GM12878 (cell line): Measurements from ENCODE around the gene MND1. TPM values are rescaled to one million over a fixed set of nuclear protein-coding genes. Genes with fewer than 3 reads are reported as not detected.

ENCODE experiments used
- ATAC-seq: fragments of 200-7000 bp; cut with Tn5 transposase; 3 replicates; pipeline ENCODE4 v1.9.1; 2020; ENCODE audit warnings: mild to moderate bottlenecking, moderate library complexity
- BruUV-seq: library from RNA; stranded (reverse); fragments of 400-500 nt; replicated peaks from 2 replicates; lab custom pipeline; 2021; lab: Mats Ljungman, UMichigan
- CTCF ChIA-PET: fragments of 300-600 bp; sonication (Branson Sonifier 250); formaldehyde crosslinking; extraction: SDS; loops from one replicate; lab custom pipeline; 2021; ENCODE audit warnings: inconsistent platforms; lab: Yijun Ruan, JAX
- POLR2A ChIA-PET: fragments of 350-600 bp; formaldehyde crosslinking; extraction: SDS; loops from one replicate; lab custom pipeline; 2021; ENCODE audit warnings: inconsistent platforms; lab: Charles Lee
- RAD21 ChIA-PET: fragments of 300-600 bp; sonication (Branson Sonifier 250); formaldehyde crosslinking; loops from one replicate; lab custom pipeline; 2023; ENCODE audit warnings: antibody characterized with exemption; ENCODE audit not compliant: unreplicated experiment; lab: Charles Lee
- SMC1A ChIA-PET: fragments of 300-600 bp; sonication (Branson Sonifier 250); formaldehyde crosslinking; loops from one replicate; lab custom pipeline; 2023; ENCODE audit not compliant: unreplicated experiment, uncharacterized antibody; lab: Charles Lee
- DNase-seq: peaks from one replicate; pipeline ENCODE4 v3.0.0-alpha.2; 2011; ENCODE audit warnings: low read depth, low spot score
- FAIRE-seq: peaks from 3 replicates; lab custom pipeline; 2011; peaks lifted over from hg19 to GRCh38; lab: Jason Lieb, UNC
- H2AFZ ChIP-seq: 2 replicates; pipeline ENCODE4 v1.6.0; 2011; ENCODE audit warnings: low read depth, low read length, control low read depth; ENCODE audit not compliant: control insufficient read depth
- H3K27ac ChIP-seq: 2 replicates; pipeline ENCODE4 v1.5.1; 2011; ENCODE audit warnings: control low read depth; ENCODE audit not compliant: control insufficient read depth, insufficient read depth
- H3K27me3 ChIP-seq, 2 experiments: replicated peaks in 1 of 2; 2 replicates each; pipeline versions ENCODE4 v1.6.0 to v1.6.1; 2011; ENCODE audit warnings: low read length in 1 of 2; ENCODE audit not compliant: control insufficient read depth in 2 of 2, insufficient read depth in 2 of 2
- H3K36me3 ChIP-seq, 2 experiments: 2 replicates each; pipeline ENCODE4 v1.5.1; 2011; ENCODE audit warnings: low read length in 1 of 2; ENCODE audit not compliant: control insufficient read depth in 2 of 2, insufficient read depth in 2 of 2
- H3K4me1 ChIP-seq: 2 replicates; pipeline ENCODE4 v1.6.1; 2011; ENCODE audit warnings: mild to moderate bottlenecking, low read length, moderate library complexity, mixed read lengths; ENCODE audit not compliant: control insufficient read depth, insufficient read depth
- H3K4me2 ChIP-seq: 2 replicates; pipeline ENCODE4 v1.6.0; 2011; ENCODE audit warnings: control low read depth; ENCODE audit not compliant: control insufficient read depth, insufficient read depth
- H3K4me3 ChIP-seq: fragments of 200-600 bp; sonication (generic); 2 replicates; pipeline ENCODE4 v1.5.1; 2016
- H3K79me2 ChIP-seq: 2 replicates; pipeline ENCODE4 v1.6.0; 2011; ENCODE audit warnings: low read length; ENCODE audit not compliant: control insufficient read depth, insufficient read depth
- H3K9ac ChIP-seq: 2 replicates; pipeline ENCODE4 v1.8.0; 2011; ENCODE audit warnings: low read length, control low read depth, mixed read lengths; ENCODE audit not compliant: control insufficient read depth, insufficient read depth
- H3K9me3 ChIP-seq: replicated peaks from 3 replicates; pipeline ENCODE4 v1.5.1; 2011; ENCODE audit warnings: mild to moderate bottlenecking, low read length; ENCODE audit not compliant: control insufficient read depth, insufficient read depth
- H4K20me1 ChIP-seq: 2 replicates; pipeline ENCODE4 v1.6.0; 2011; ENCODE audit not compliant: control insufficient read depth, insufficient read depth
- CHD1 ChIP-seq: IDR thresholded peaks from 2 replicates; pipeline ENCODE4 v1.6.1; 2012; ENCODE audit warnings: low read depth, low read length, improper control_type of control experiment
- IKZF2 ChIP-seq, 2 experiments: fragments of 450-650 bp; IDR thresholded peaks; 2 replicates each; pipeline ENCODE4 v1.6.1; 2017; ENCODE audit warnings: mild to moderate bottlenecking in 2 of 2, moderate library complexity in 2 of 2
- NR2C1 ChIP-seq: fragments of 450-650 bp; IDR thresholded peaks from 2 replicates; pipeline ENCODE4 v1.6.1; 2017; ENCODE audit warnings: antibody characterized with exemption, mild to moderate bottlenecking, moderate library complexity
- PML ChIP-seq: IDR thresholded peaks from 2 replicates; pipeline ENCODE4 v1.6.1; 2012; ENCODE audit warnings: low read length, inconsistent platforms
- RAD21 ChIP-seq: IDR thresholded peaks from 2 replicates; pipeline ENCODE4 v1.6.1; 2011; ENCODE audit warnings: mild to moderate bottlenecking, low read depth, low read length, moderate library complexity; ENCODE audit not compliant: insufficient read depth
- RCOR1 ChIP-seq: conservative IDR thresholded peaks from 2 replicates; pipeline ENCODE4 v1.6.1; 2012; ENCODE audit warnings: low read depth, low read length, improper control_type of control experiment
- RFX5 ChIP-seq: IDR thresholded peaks from 2 replicates; pipeline ENCODE4 v1.6.1; 2011; ENCODE audit warnings: low read depth, low read length, improper control_type of control experiment
- SMC3 ChIP-seq: IDR thresholded peaks from 2 replicates; pipeline ENCODE4 v1.6.1; 2011; ENCODE audit warnings: low read length, improper control_type of control experiment, borderline replicate concordance
- SRF ChIP-seq, 2 experiments: IDR thresholded peaks; 2 replicates each; pipeline ENCODE4 v1.6.1; 2011; ENCODE audit warnings: low read depth in 2 of 2, low read length in 2 of 2, mild to moderate bottlenecking in 1 of 2, moderate library complexity in 1 of 2
- STAT1 ChIP-seq: fragments of 450-650 bp; conservative IDR thresholded peaks from 2 replicates; pipeline ENCODE4 v1.6.1; 2014; ENCODE audit warnings: antibody characterized with exemption, mild to moderate bottlenecking
- TCF12 ChIP-seq: IDR thresholded peaks from 2 replicates; pipeline ENCODE4 v1.6.1; 2011; ENCODE audit warnings: low read depth, mild to moderate bottlenecking, low read length
- WGBS: methylation state at CpG from one replicate; pipeline ENCODE4 v1.1.6; 2016; ENCODE audit warnings: low lambda C conversion rate; ENCODE audit not compliant: insufficient replicate concordance, insufficient coverage; ENCODE audit errors: missing lambda C conversion rate; 5-methylcytosine and 5-hydroxymethylcytosine counted together
- in situ Hi-C: fragments of 300-500 bp; cut with MboI; formaldehyde crosslinking; loops from 9 replicates; pipeline ENCODE4 v1.14.3; 2018; ENCODE audit warnings: mixed read lengths
- intact Hi-C: fragments of 100-400 bp; cut with micrococcal nuclease; formaldehyde crosslinking; loops from one replicate; pipeline ENCODE4 v1.14.2; 2022; ENCODE audit not compliant: unreplicated experiment
- polyA plus RNA-seq, 11 experiments: library from polyadenylated mRNA; depleted of rRNA in 4 of 11; unstranded in 6 of 11; stranded (reverse) in 5 of 11; fragments of >200 nt; fragmentation: Nextera tagmentation in 4 of 11; fragmentation: Illumina TruSeq in 1 of 11; extraction: Ambion mirVana in 4 of 11; extraction: Trizol in 1 of 11; gene quantifications; 1 replicate in 1 of 11; 2 replicates in 10 of 11; pipeline versions ENCODE4 v1.2.1 to v1.2.3, GENCODE V29; 2011 to 2016; ENCODE audit warnings: inconsistent platforms in 2 of 11, missing spikeins in 2 of 11, low read depth in 1 of 11
- total RNA-seq, 4 experiments: library from RNA; depleted of rRNA in 3 of 4; stranded (reverse); fragments of >200 nt in 3 of 4; fragmentation: Illumina TruSeq in 1 of 4; extraction: Trizol in 1 of 4; gene quantifications; 2 replicates each; pipeline versions ENCODE4 v1.2.1 to v1.2.3, GENCODE V29; 2013 to 2021
- TF ChIP-seq, protein P1 (sequence below): fragments of 450-650 bp; formaldehyde crosslinking; IDR thresholded peaks from 2 replicates; pipeline ENCODE4 v1.5.0; 2022; ENCODE audit warnings: mild to moderate bottlenecking, missing genetic modification characterization
- TF ChIP-seq, protein P2 (sequence below): fragments of 150-350 bp; IDR thresholded peaks from 2 replicates; pipeline ENCODE4 v1.6.1; 2016; ENCODE audit warnings: low read depth, low read length
- TF ChIP-seq, protein P3 (sequence below): fragments of 450-650 bp; formaldehyde crosslinking; IDR thresholded peaks from 2 replicates; pipeline ENCODE4 v1.4.0; 2022; ENCODE audit warnings: mild to moderate bottlenecking, moderate library complexity

Gene MND1
- total and polyA plus RNA-seq, 10 of the 15 experiments (the other 5 are each of a cell fraction or from before 2014, with no cell fraction given) = 17.7 to 58.1 (median 47.3) TPM

DNA sequence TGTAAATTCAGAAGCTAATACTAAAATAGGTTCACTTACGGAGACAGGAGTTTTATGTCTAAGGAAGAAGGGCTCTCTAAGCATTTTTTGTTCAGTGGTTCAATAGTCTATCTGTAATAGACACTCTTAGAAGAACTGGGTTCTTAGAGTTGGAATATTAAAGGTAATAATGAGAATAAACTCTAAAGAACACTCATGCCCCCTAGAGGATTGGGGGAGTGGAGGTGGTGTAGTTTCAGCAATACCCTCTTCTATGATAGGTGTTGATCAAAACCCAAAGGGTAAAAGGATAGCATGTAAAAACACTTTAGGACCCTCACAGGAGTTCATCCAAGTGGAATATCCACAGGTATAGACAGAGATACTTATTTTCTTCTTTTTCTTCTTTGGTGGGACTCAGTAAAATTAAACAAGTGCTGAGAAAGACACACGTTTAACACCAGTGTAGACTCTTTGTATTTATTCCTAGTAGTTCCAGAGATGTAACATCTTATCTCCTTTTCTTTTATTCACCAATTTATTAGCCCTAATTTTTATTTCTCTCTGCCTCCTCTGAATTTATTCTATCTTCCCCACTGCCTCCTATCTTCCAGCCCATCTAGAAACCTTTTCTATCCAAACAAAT lies 25.7 kb upstream of the MND1 start:
- POLR2A ChIA-PET = no interaction called here
- CTCF ChIA-PET = interaction anchor here (0.7 to 3.0 kb wide), 8 partner anchors 10 to 331 kb away, joined by 3 to 12 read pairs (median 4); no protein-coding TSS in a partner anchor
- no TSS peak for BruUV-seq
- TF ChIP-seq SRF (IDR thresholded peaks at IDR 0.05; ENCODE audit: low read depth in 2 of 2, low read length in 2 of 2) (no peak), RCOR1 (no peak), PML (no peak), IKZF2 (IDR thresholded peaks at IDR 0.05) (no peak), NR2C1 (no peak), SMC3 (peak; percentile 83; the same call in 1 of the 2 replicates), CHD1 (no peak), TCF12 (no peak), STAT1 (no peak), RFX5 (no peak), RAD21 (peak; percentile 78)
- TF ChIP-seq, protein P1, sequence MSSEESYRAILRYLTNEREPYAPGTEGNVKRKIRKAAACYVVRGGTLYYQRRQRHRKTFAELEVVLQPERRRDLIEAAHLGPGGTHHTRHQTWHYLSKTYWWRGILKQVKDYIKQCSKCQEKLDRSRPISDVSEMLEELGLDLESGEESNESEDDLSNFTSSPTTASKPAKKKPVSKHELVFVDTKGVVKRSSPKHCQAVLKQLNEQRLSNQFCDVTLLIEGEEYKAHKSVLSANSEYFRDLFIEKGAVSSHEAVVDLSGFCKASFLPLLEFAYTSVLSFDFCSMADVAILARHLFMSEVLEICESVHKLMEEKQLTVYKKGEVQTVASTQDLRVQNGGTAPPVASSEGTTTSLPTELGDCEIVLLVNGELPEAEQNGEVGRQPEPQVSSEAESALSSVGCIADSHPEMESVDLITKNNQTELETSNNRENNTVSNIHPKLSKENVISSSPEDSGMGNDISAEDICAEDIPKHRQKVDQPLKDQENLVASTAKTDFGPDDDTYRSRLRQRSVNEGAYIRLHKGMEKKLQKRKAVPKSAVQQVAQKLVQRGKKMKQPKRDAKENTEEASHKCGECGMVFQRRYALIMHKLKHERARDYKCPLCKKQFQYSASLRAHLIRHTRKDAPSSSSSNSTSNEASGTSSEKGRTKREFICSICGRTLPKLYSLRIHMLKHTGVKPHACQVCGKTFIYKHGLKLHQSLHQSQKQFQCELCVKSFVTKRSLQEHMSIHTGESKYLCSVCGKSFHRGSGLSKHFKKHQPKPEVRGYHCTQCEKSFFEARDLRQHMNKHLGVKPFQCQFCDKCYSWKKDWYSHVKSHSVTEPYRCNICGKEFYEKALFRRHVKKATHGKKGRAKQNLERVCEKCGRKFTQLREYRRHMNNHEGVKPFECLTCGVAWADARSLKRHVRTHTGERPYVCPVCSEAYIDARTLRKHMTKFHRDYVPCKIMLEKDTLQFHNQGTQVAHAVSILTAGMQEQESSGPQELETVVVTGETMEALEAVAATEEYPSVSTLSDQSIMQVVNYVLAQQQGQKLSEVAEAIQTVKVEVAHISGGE (CRISPR knock-in tag) = no peak
- TF ChIP-seq, protein P2, sequence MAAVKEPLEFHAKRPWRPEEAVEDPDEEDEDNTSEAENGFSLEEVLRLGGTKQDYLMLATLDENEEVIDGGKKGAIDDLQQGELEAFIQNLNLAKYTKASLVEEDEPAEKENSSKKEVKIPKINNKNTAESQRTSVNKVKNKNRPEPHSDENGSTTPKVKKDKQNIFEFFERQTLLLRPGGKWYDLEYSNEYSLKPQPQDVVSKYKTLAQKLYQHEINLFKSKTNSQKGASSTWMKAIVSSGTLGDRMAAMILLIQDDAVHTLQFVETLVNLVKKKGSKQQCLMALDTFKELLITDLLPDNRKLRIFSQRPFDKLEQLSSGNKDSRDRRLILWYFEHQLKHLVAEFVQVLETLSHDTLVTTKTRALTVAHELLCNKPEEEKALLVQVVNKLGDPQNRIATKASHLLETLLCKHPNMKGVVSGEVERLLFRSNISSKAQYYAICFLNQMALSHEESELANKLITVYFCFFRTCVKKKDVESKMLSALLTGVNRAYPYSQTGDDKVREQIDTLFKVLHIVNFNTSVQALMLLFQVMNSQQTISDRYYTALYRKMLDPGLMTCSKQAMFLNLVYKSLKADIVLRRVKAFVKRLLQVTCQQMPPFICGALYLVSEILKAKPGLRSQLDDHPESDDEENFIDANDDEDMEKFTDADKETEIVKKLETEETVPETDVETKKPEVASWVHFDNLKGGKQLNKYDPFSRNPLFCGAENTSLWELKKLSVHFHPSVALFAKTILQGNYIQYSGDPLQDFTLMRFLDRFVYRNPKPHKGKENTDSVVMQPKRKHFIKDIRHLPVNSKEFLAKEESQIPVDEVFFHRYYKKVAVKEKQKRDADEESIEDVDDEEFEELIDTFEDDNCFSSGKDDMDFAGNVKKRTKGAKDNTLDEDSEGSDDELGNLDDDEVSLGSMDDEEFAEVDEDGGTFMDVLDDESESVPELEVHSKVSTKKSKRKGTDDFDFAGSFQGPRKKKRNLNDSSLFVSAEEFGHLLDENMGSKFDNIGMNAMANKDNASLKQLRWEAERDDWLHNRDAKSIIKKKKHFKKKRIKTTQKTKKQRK = no peak
- TF ChIP-seq, protein P3, sequence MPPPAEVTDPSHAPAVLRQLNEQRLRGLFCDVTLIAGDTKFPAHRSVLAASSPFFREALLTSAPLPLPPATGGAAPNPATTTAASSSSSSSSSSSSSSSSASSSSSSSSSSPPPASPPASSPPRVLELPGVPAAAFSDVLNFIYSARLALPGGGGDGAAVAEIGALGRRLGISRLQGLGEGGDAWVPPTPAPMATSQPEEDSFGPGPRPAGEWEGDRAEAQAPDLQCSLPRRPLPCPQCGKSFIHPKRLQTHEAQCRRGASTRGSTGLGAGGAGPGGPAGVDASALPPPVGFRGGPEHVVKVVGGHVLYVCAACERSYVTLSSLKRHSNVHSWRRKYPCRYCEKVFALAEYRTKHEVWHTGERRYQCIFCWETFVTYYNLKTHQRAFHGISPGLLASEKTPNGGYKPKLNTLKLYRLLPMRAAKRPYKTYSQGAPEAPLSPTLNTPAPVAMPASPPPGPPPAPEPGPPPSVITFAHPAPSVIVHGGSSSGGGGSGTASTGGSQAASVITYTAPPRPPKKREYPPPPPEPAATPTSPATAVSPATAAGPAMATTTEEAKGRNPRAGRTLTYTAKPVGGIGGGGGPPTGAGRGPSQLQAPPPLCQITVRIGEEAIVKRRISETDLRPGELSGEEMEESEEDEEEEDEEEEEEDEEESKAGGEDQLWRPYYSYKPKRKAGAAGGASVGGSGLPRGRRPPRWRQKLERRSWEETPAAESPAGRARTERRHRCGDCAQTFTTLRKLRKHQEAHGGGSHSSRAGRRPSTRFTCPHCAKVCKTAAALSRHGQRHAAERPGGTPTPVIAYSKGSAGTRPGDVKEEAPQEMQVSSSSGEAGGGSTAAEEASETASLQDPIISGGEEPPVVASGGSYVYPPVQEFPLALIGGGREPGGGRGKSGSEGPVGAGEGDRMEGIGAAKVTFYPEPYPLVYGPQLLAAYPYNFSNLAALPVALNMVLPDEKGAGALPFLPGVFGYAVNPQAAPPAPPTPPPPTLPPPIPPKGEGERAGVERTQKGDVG (CRISPR knock-in tag) = no peak

More for the DNA sequence above, 25.7 kb upstream of the MND1 start:
- in situ Hi-C loops (loop anchor here (5.0 kb wide), 1 partner anchor 172 kb away; no protein-coding TSS in a partner anchor), intact Hi-C loops (loop anchor here (1.0 to 10.0 kb wide), 4 partner anchors 87 to 474 kb away; no protein-coding TSS in a partner anchor)
- DNase-seq = no peak
- ChIA-PET RAD21 (interaction anchor here (1.2 kb wide), 1 partner anchor 330 kb away, joined by 4 read pairs; no protein-coding TSS in a partner anchor), SMC1A (interaction anchor here (0.8 to 1.6 kb wide), 7 partner anchors 22 to 332 kb away, joined by 3 to 7 read pairs (median 4); no protein-coding TSS in a partner anchor)
- 78% methylated on average over 2 of the region's 2 CpGs for WGBS
- Histone ChIP-seq H3K4me1 (no peaks in the 10 kb centered on the region), H3K4me3 (no peak overlapping the region), H2AFZ (no peak overlapping the region), H3K9me3 (no peaks in the 10 kb centered on the region), H3K36me3 (no peaks in the 10 kb centered on the region), H3K79me2 (no peaks in the 10 kb centered on the region), H3K9ac (no peak overlapping the region), H3K4me2 (no peak overlapping the region), H3K27ac (no peak overlapping the region), H3K27me3 (no peaks in the 10 kb centered on the region), H4K20me1 (no peaks in the 10 kb centered on the region)
- peak; percentile 75 for FAIRE-seq
- ATAC-seq = peak; percentile 88
